IPS-18c (cell line): ENCODE data around the gene ZNF322.

Source experiments
- H3K4me3 ChIP-seq: 2 replicates; pipeline ENCODE4 v1.7.0; 2013; ENCODE audit warnings: low read depth, mild to moderate bottlenecking, low read length, moderate library complexity; ENCODE audit not compliant: insufficient read depth
- H3K9me3 ChIP-seq: one replicate; pipeline ENCODE4 v1.6.1; 2013; ENCODE audit warnings: mild to moderate bottlenecking, low read length, moderate library complexity; ENCODE audit not compliant: control insufficient read depth, insufficient read depth

ZNF322 gene

GRCh38 chr6:26629359-26629758 lies 30.2 kb downstream of the ZNF322 start:
- H3K9me3 ChIP-seq = no peaks in the 10 kb centered on the region
- no peak overlapping the region for H3K4me3 ChIP-seq

GRCh38 chr6:26627843-26628242 lies 31.7 kb downstream of the ZNF322 start:
- H3K9me3 ChIP-seq = no peaks in the 10 kb centered on the region
- no peak overlapping the region for H3K4me3 ChIP-seq

- Histone ChIP-seq H3K4me3 (no peak overlapping the region), H3K9me3 (no peaks in the 10 kb centered on the region)
These were observed 35.0 kb downstream of the ZNF322 start for GRCh38 chr6:26624557-26624956.

- H3K4me3 ChIP-seq = no peak overlapping the region
- no peaks in the 10 kb centered on the region for H3K9me3 ChIP-seq
These were observed 36.1 kb downstream of the ZNF322 start for GRCh38 chr6:26623339-26623859.

GRCh38 chr6:26613689-26614683 lies 45.6 kb downstream of the ZNF322 start:
- peak overlapping the region; percentile 82 for H3K4me3 ChIP-seq
- H3K9me3 ChIP-seq = no peaks in the 10 kb centered on the region

GRCh38 chr6:26613201-26613600 lies 46.3 kb downstream of the ZNF322 start:
- peak overlapping the region; percentile 82 for H3K4me3 ChIP-seq

GRCh38 chr6:26611599-26611998 lies 47.9 kb downstream of the ZNF322 start:
- Histone ChIP-seq H3K4me3 (no peak overlapping the region), H3K9me3 (no peaks in the 10 kb centered on the region)

More at GRCh38 chr6:26613201-26613600, 46.3 kb downstream of the ZNF322 start:
- H3K9me3 ChIP-seq = no peaks in the 10 kb centered on the region

- H3K9me3 ChIP-seq = no peaks in the 10 kb centered on the region
- H3K4me3 ChIP-seq = no peak overlapping the region
These were observed 50.1 kb downstream of the ZNF322 start for GRCh38 chr6:26609463-26609862.

GRCh38 chr6:26607434-26608230 lies 51.9 kb downstream of the ZNF322 start:
- Histone ChIP-seq H3K4me3 (no peak overlapping the region), H3K9me3 (no peaks in the 10 kb centered on the region)

GRCh38 chr6:26604797-26605196 lies 54.7 kb downstream of the ZNF322 start:
- Histone ChIP-seq H3K4me3 (no peak overlapping the region), H3K9me3 (no peaks in the 10 kb centered on the region)

GRCh38 chr6:26604026-26604425 lies 55.5 kb downstream of the ZNF322 start:
- H3K9me3 ChIP-seq = no peaks in the 10 kb centered on the region
- H3K4me3 ChIP-seq = no peak overlapping the region

GRCh38 chr6:26602262-26602661 lies 57.3 kb downstream of the ZNF322 start:
- no peaks in the 10 kb centered on the region for H3K9me3 ChIP-seq

GRCh38 chr6:26600759-26601158 lies 58.8 kb downstream of the ZNF322 start:
- H3K4me3 ChIP-seq = no peak overlapping the region
- H3K9me3 ChIP-seq = no peaks in the 10 kb centered on the region

More at GRCh38 chr6:26602262-26602661, 57.3 kb downstream of the ZNF322 start:
- H3K4me3 ChIP-seq = no peak overlapping the region

- Histone ChIP-seq H3K9me3 (no peaks in the 10 kb centered on the region), H3K4me3 (no peak overlapping the region)
These were observed 60.0 kb downstream of the ZNF322 start for GRCh38 chr6:26599591-26599990.

GRCh38 chr6:26599134-26599533 lies 60.4 kb downstream of the ZNF322 start:
- no peak overlapping the region for H3K4me3 ChIP-seq
- H3K9me3 ChIP-seq = no peaks in the 10 kb centered on the region

- Histone ChIP-seq H3K9me3 (no peaks in the 10 kb centered on the region), H3K4me3 (no peak overlapping the region)
These were observed 61.3 kb downstream of the ZNF322 start for GRCh38 chr6:26598267-26598666.

GRCh38 chr6:26597821-26598220 lies 61.7 kb downstream of the ZNF322 start:
- H3K4me3 ChIP-seq = peak overlapping the region; percentile 85
- no peaks in the 10 kb centered on the region for H3K9me3 ChIP-seq

- Histone ChIP-seq H3K9me3 (no peaks in the 10 kb centered on the region), H3K4me3 (peak overlapping the region; percentile 85)
These were observed 62.2 kb downstream of the ZNF322 start for GRCh38 chr6:26597389-26597766.
